Body of pancreas (tissue), 4 donors: ENCODE results near the gene PLPP4.

Experiments used
- CTCF ChIP-seq, 7 experiments: fragments of 450-650 bp in 4 of 7; fragments of 200-600 bp in 3 of 7; sonication (generic) in 3 of 7; IDR thresholded peaks; one replicate each; pipeline ENCODE4 v1.5.1; 2016 to 2019; ENCODE audit warnings: antibody characterized with exemption in 7 of 7
- POLR2A ChIP-seq, 3 donors: fragments of 450-650 bp; IDR thresholded peaks; one replicate each; pipeline ENCODE4 v1.6.1; 2016; ENCODE audit warnings: antibody characterized with exemption in 3 of 3, mild to moderate bottlenecking in 2 of 3

GRCh38 chr10:120548210-120548609 lies 91.2 kb downstream of the PLPP4 start:
- no peak for TF ChIP-seq CTCF (IDR thresholded peaks at IDR 0.05)
- no peak for TF ChIP-seq POLR2A (IDR thresholded peaks at IDR 0.05)
